CD14-positive monocyte (primary cell): ENCODE results near the gene SF1. TPM values are rescaled to one million over a fixed set of nuclear protein-coding genes. Genes with fewer than 3 reads are reported as not detected.

ENCODE experiments used
- DNase-seq, 3 donors: peaks; one replicate each; pipeline ENCODE4 v3.0.0-alpha.2; 2011 to 2022
- H2AFZ ChIP-seq: 2 replicates; pipeline ENCODE4 v1.6.0; 2012; ENCODE audit warnings: mild to moderate bottlenecking, low read depth, low read length, inconsistent platforms; ENCODE audit not compliant: insufficient read depth, poor library complexity, severe bottlenecking
- H3K27ac ChIP-seq, 2 donors: 1 replicate in 1 of 2; 2 replicates in 1 of 2; pipeline ENCODE4 v1.5.1; 2012 to 2013; ENCODE audit warnings: low read length in 2 of 2, control low read depth in 1 of 2, inconsistent platforms in 1 of 2, low read depth in 1 of 2, mild to moderate bottlenecking in 1 of 2
- H3K27me3 ChIP-seq, 2 donors: one replicate each; pipeline versions ENCODE4 v1.6.0 to v1.6.1; 2011 to 2013; ENCODE audit warnings: low read length in 2 of 2; ENCODE audit not compliant: control insufficient read depth in 2 of 2, insufficient read depth in 2 of 2
- H3K36me3 ChIP-seq, 2 donors: replicated peaks in 1 of 2; 1 replicate in 1 of 2; 2 replicates in 1 of 2; pipeline versions ENCODE4 v1.5.1 to v1.6.1; 2012 to 2013; ENCODE audit warnings: low read length in 2 of 2, control low read depth in 1 of 2, inconsistent platforms in 1 of 2, mild to moderate bottlenecking in 1 of 2; ENCODE audit not compliant: insufficient read depth in 2 of 2, control insufficient read depth in 1 of 2
- H3K4me1 ChIP-seq, 2 donors: 1 replicate in 1 of 2; 2 replicates in 1 of 2; pipeline versions ENCODE4 v1.5.1 to v1.6.1; 2012 to 2013; ENCODE audit warnings: low read length in 2 of 2, control low read depth in 1 of 2, inconsistent platforms in 1 of 2, mild to moderate bottlenecking in 1 of 2, moderate library complexity in 1 of 2; ENCODE audit not compliant: insufficient read depth in 2 of 2, control insufficient read depth in 1 of 2
- H3K4me2 ChIP-seq: replicated peaks from 2 replicates; pipeline ENCODE3; 2012; ENCODE audit warnings: low read length, moderate library complexity, mild to moderate bottlenecking; ENCODE audit not compliant: poor library complexity, severe bottlenecking; ENCODE audit errors: extremely low read depth
- H3K4me3 ChIP-seq, 3 experiments: fragments of 200-600 bp in 1 of 3; sonication (generic) in 1 of 3; replicated peaks in 1 of 3; 1 replicate in 2 of 3; 2 replicates in 1 of 3; pipeline ENCODE4 v1.5.1; 2011 to 2013; ENCODE audit warnings: low read length in 3 of 3, mild to moderate bottlenecking in 3 of 3, control low read depth in 2 of 3, low read depth in 2 of 3, inconsistent platforms in 1 of 3, moderate library complexity in 1 of 3
- H3K79me2 ChIP-seq: 2 replicates; pipeline ENCODE4 v1.6.0; 2012; ENCODE audit warnings: mild to moderate bottlenecking, control low read depth, inconsistent platforms, low read length, moderate library complexity; ENCODE audit not compliant: insufficient read depth
- H3K9ac ChIP-seq: 2 replicates; pipeline ENCODE4 v1.6.0; 2017; ENCODE audit warnings: low read length, mild to moderate bottlenecking; ENCODE audit not compliant: insufficient read depth, poor library complexity, severe bottlenecking
- H3K9me3 ChIP-seq, 2 donors: replicated peaks in 1 of 2; 1 replicate in 1 of 2; 2 replicates in 1 of 2; pipeline versions ENCODE4 v1.5.1 to v1.6.1; 2012 to 2013; ENCODE audit warnings: low read length in 2 of 2, control low read depth in 1 of 2; ENCODE audit not compliant: control insufficient read depth in 1 of 2, insufficient read depth in 1 of 2
- H4K20me1 ChIP-seq: 2 replicates; pipeline ENCODE4 v1.6.0; 2012; ENCODE audit warnings: mild to moderate bottlenecking, low read length, control low read depth, moderate library complexity; ENCODE audit not compliant: insufficient read depth
- H3K27ac Mint-ChIP-seq, 7 donors: one replicate each; pipeline ENCODE4 v1.8.0; 2020; ENCODE audit warnings: mild to moderate bottlenecking in 7 of 7, mixed read lengths in 7 of 7, moderate library complexity in 6 of 7, inconsistent platforms in 2 of 7
- H3K27me3 Mint-ChIP-seq, 3 donors: one replicate each; pipeline ENCODE4 v1.8.0; 2021 to 2022; ENCODE audit warnings: low read depth in 3 of 3, mild to moderate bottlenecking in 3 of 3, mixed read lengths in 3 of 3, moderate library complexity in 3 of 3, inconsistent platforms in 1 of 3
- H3K36me3 Mint-ChIP-seq, 2 donors: one replicate each; pipeline ENCODE4 v1.8.0; 2020; ENCODE audit warnings: mixed read lengths in 2 of 2, inconsistent platforms in 1 of 2, mild to moderate bottlenecking in 1 of 2
- H3K4me1 Mint-ChIP-seq: one replicate; pipeline ENCODE4 v1.8.0; 2020; ENCODE audit warnings: mild to moderate bottlenecking, mixed read lengths
- H3K4me3 Mint-ChIP-seq, 2 donors: one replicate each; pipeline ENCODE4 v1.8.0; 2020; ENCODE audit warnings: mild to moderate bottlenecking in 2 of 2, mixed read lengths in 2 of 2, moderate library complexity in 1 of 2
- H3K9me3 Mint-ChIP-seq, 7 donors: one replicate each; pipeline ENCODE4 v1.8.0; 2020 to 2022; ENCODE audit warnings: mixed read lengths in 7 of 7, mild to moderate bottlenecking in 6 of 7, moderate library complexity in 6 of 7, inconsistent platforms in 2 of 7
- CTCF ChIP-seq: fragments of 200-600 bp; IDR thresholded peaks from one replicate; pipeline ENCODE4 v1.8.0; 2022; ENCODE audit warnings: antibody characterized with exemption, mild to moderate bottlenecking
- WGBS: methylation state at CpG from one replicate; pipeline ENCODE4 v1.1.5; 2013; ENCODE audit warnings: missing lambda C conversion rate; ENCODE audit not compliant: insufficient coverage; 5-methylcytosine and 5-hydroxymethylcytosine counted together
- intact Hi-C, 2 donors: fragments of 100-400 bp; cut with micrococcal nuclease; formaldehyde crosslinking; loops; one replicate each; pipeline versions ENCODE4 v1.15.0 to v1.15.1; 2023
- polyA plus RNA-seq, 3 donors: library from polyadenylated mRNA; depleted of rRNA in 1 of 3; unstranded in 2 of 3; stranded (reverse) in 1 of 3; fragments of 300-500 nt in 2 of 3; fragments of >200 nt in 1 of 3; fragmentation: Illumina TruSeq in 2 of 3; gene quantifications; 1 replicate in 2 of 3; 2 replicates in 1 of 3; pipeline ENCODE4 v1.2.3, GENCODE V29; 2012 to 2021

Gene SF1
- polyA plus RNA-seq, 3 donors, result 31.6 to 302 (median 47.7) TPM

DNA sequence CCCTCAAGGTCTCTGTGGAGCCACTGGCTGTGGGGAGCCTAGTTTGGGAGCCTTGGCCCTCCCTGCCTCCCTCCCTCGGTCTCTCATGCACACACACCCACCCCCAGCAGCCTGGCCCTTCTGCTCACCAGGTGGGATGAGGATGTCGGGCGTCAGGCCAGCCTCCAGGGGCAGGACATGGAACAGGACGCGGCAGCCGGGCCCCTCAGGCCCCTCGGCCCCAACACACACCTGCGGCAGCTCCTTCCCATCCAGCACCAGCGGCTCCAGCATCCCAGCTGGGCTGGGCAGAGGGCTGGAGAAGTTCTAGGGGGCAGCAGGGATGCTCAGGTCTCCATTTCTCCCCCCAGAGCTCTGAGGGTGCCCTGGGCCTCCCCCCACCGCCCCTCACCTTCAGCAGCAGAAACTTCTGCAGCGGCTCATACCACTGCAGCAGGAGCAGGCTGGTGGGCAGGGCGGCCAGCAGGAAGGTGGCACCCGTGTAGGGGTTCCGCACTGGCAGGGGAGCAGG lies 13.5 kb upstream of the SF1 start:
- Histone ChIP-seq H3K79me2 (no peaks in the 10 kb centered on the region), H4K20me1 (no peaks in the 10 kb centered on the region), H3K4me1 (no peaks in the 10 kb centered on the region), H3K27ac (no peak overlapping the region), H3K4me3 (no peak overlapping the region), H3K4me2 (no peak overlapping the region), H3K9ac (no peak overlapping the region), H2AFZ (no peak overlapping the region), H3K36me3 (peaks cover 56 to 58% of the 10 kb centered on the region in 2 donors), H3K27me3 (no peaks in the 10 kb centered on the region), H3K9me3 (no peaks in the 10 kb centered on the region)
- no peaks in the 10 kb centered on the region for H3K9me3 Mint-ChIP-seq
- H3K27me3 Mint-ChIP-seq, result peaks cover 0 to 2% (median 1%) of the 10 kb centered on the region in 3 donors
- peaks cover 8% of the 10 kb centered on the region for H3K4me1 Mint-ChIP-seq
- H3K36me3 Mint-ChIP-seq, result peaks cover 58 to 68% of the 10 kb centered on the region in 2 donors
- H3K4me3 Mint-ChIP-seq, result no peak overlapping the region
- TF ChIP-seq CTCF, result no peak
- WGBS, result 90% methylated on average over 2 of the region's 14 CpGs
- intact Hi-C loops, result no loop called here
- no peak for DNase-seq
- H3K27ac Mint-ChIP-seq, result no peak overlapping the region

GRCh38 chr11:64790205-64791095 lies 12.1 kb upstream of the SF1 start:
- Histone ChIP-seq H3K27me3 (no peaks in the 10 kb centered on the region), H3K4me2 (no peak overlapping the region), H3K36me3 (peaks cover 43 to 48% of the 10 kb centered on the region in 2 donors), H4K20me1 (no peaks in the 10 kb centered on the region), H2AFZ (no peak overlapping the region), H3K27ac (no peak overlapping the region), H3K9ac (no peak overlapping the region), H3K4me3 (no peak overlapping the region), H3K4me1 (no peaks in the 10 kb centered on the region), H3K79me2 (no peaks in the 10 kb centered on the region), H3K9me3 (no peaks in the 10 kb centered on the region)
- intact Hi-C loops, result no loop called here
- no peaks in the 10 kb centered on the region for H3K9me3 Mint-ChIP-seq
- H3K4me3 Mint-ChIP-seq, result no peak overlapping the region
- peaks cover 2% of the 10 kb centered on the region for H3K4me1 Mint-ChIP-seq
- TF ChIP-seq CTCF, result no peak
- H3K27me3 Mint-ChIP-seq, result peaks cover 0 to 1% (median 0%) of the 10 kb centered on the region in 3 donors
- WGBS, result 95% methylated on average over 18 of the region's 25 CpGs
- peak overlapping the region in 1 of 7 donors; percentile 24 for H3K27ac Mint-ChIP-seq
- H3K36me3 Mint-ChIP-seq, result peaks cover 45 to 54% of the 10 kb centered on the region in 2 donors
- no peak for DNase-seq
